GM12891 (cell line): Measurements from ENCODE around the gene PROKR1.

Experiments
- DNase-seq: peaks from one replicate; pipeline ENCODE4 v3.0.0; 2011; ENCODE audit warnings: low spot score; ENCODE audit not compliant: insufficient read length
- FAIRE-seq: peaks from 2 replicates; lab custom pipeline; 2011; peaks lifted over from hg19 to GRCh38; lab: Jason Lieb, UNC
- PAX5 ChIP-seq: IDR thresholded peaks from 2 replicates; pipeline ENCODE4 v1.6.1; 2011; ENCODE audit warnings: low read length, moderate library complexity, mild to moderate bottlenecking; ENCODE audit not compliant: insufficient read depth, severe bottlenecking
- POLR2A ChIP-seq: IDR thresholded peaks from 2 replicates; pipeline ENCODE4 v1.6.1; 2011; ENCODE audit warnings: low read depth, low read length, control low read depth
- POLR2AphosphoS5 ChIP-seq: IDR thresholded peaks from 2 replicates; pipeline ENCODE4 v1.6.1; 2011; ENCODE audit warnings: low read depth, low read length, control low read depth
- POU2F2 ChIP-seq: IDR thresholded peaks from 2 replicates; pipeline ENCODE4 v1.6.1; 2011; ENCODE audit warnings: low read depth, mild to moderate bottlenecking, control low read depth, low read length, moderate library complexity
- SPI1 ChIP-seq: IDR thresholded peaks from 2 replicates; pipeline ENCODE4 v1.6.1; 2011; ENCODE audit warnings: low read depth, low read length, control low read depth
- TAF1 ChIP-seq: IDR thresholded peaks from 2 replicates; pipeline ENCODE4 v1.6.1; 2011; ENCODE audit warnings: low read depth, low read length, control low read depth

Gene PROKR1

DNA sequence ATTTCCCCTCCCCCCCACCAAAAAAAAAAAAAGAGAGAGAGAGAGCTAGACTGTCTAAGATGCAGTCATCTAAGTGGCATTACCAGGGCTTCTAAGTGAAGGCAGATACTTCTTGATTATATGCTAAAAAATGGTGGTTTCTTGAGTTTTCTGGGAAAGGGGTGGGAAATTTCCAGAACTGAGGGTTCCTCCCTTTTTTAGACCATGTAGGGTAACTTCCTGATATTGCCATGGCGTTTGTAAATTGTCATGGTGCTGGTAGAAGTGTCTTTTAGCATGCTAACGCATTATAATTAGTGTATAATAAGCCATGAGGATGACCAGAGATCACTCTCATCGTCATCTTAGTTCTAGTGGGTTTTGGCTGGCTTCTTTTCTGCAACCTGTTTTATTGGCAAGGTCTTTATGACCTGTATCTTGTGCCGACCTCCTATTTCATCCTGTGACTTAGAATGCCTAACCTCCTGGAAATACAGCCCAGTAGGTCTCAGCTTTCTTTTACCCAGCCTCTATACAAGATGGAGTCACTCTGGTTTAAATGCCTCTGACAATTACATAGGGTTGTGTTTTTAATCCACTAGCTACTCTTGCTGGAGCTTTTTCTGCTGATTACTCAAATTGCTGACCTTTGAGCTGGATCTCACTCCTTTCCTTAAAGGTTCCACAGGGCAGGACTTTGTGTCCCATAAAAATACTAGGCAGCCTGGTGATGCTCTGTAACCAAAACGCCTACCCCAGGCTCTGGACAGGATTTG, 30.4 kb upstream of the PROKR1 start:
- TF ChIP-seq PAX5: no peak
- TF ChIP-seq POLR2AphosphoS5: no peak
- TF ChIP-seq POU2F2: no peak
- TF ChIP-seq TAF1: no peak
- FAIRE-seq (no peak), DNase-seq (no peak)

DNA sequence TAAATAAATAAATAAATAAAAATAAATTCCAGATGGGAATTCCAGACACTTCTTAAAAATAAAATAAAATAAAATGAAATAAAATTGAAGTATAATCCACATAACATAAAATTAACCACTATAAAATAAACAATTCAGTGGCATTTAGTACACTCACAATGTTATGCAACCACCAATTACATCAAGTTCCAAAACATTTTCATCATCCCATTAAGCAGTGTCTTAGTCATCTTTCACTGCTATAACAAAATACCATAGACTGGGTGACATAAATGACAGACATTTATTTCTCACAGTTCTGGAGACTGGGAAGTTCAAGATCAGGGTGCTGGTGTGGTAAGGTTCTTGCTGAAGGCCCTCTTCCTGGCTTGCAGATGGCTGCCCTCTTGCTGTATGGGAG, 22.6 kb upstream of the PROKR1 start:
- FAIRE-seq (no peak), DNase-seq (no peak)
- TF ChIP-seq SPI1 (no peak), POU2F2 (no peak), POLR2A (no peak), PAX5 (no peak), TAF1 (no peak), POLR2AphosphoS5 (no peak)

DNA sequence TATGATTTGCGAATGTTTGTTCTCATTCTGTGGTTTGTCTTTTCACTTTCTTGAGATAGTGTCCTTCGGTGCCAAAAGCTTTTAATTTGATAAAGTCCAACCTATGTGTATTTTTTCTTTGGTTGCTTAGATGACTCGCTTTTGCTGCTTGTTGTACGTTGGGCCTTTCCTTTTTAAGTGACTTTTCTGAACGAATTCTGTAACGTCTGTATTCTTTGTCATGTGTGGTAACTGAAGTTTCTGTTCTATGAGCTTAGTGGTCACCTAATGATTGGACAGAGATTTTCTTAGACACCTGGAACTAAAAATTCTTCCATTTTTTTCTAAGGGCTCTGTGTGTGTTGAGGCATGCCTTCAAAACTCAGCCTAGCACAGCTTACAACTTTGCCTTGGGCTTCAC, 19.6 kb upstream of the PROKR1 start:
- TF ChIP-seq POLR2AphosphoS5 (no peak), POU2F2 (no peak), TAF1 (no peak), PAX5 (no peak), POLR2A (no peak), SPI1 (no peak)
- DNase-seq (no peak), FAIRE-seq (no peak)

DNA sequence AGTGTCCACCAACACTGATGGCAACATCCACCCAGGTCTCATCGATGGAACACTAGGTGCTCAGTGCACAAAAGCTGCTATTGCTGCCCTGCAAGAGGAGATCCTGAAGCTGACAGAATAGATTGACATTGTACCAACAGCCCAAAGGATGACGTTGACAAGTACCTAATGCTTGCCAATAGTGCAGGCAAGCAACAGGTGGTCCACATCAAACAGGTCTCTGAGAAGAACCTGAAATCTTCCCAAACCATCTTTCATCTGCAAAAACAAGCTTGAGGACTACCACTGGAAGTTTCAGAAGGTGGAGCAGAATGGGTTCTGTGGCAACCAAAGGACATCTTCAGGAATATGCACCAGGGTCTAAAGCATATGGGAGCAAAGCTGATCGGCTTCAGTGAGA, 15.8 kb upstream of the PROKR1 start:
- FAIRE-seq: no peak

DNA sequence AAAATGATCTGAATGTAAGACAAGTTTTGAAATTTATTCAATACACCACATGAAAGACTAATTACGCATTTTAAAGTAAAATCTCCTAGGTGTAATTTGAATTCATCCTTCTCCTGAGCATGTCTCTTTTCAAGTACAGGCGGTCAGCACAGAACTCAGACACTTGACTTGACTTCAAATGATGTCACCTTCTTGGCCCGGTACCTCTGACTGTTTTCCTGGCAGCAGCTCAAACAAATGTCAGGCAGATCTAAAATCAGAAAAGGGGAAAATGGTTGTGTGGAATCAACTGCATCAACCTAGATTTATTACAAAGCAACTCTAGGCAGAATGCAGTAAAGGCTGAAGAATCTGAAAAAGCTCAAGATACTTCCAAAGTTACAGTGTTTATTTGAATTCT, 11.4 kb upstream of the PROKR1 start:
- no peak for TF ChIP-seq TAF1
- no peak for TF ChIP-seq POLR2A
- TF ChIP-seq SPI1: no peak
- TF ChIP-seq PAX5: no peak
- no peak for TF ChIP-seq POLR2AphosphoS5
- TF ChIP-seq POU2F2: no peak
- DNase-seq (no peak), FAIRE-seq (no peak)

More for the DNA sequence above, 15.8 kb upstream of the PROKR1 start:
- no peak for DNase-seq
- no peak for TF ChIP-seq TAF1
- TF ChIP-seq SPI1: no peak
- no peak for TF ChIP-seq POLR2A
- TF ChIP-seq POLR2AphosphoS5: no peak
- no peak for TF ChIP-seq POU2F2
- no peak for TF ChIP-seq PAX5

DNA sequence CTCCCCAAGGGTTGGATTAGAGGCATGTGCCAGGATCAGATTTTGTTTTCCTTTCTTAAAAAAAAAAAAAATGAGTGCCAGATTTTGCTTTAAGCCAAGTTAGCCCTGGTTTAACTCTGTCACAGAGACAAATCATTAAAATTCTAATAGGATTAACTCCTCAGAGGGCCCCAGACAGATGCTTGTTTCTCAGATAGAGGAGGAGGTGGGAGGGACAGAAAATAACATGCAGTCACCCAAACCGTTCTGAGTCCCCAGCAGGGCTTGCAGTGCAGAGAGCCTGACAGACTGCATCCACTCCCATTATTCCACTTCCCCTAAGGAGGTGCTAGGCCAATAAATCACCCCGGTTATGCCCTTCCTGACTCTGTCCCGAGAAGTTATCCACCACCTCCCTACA, 6.3 kb upstream of the PROKR1 start:
- DNase-seq (no peak), FAIRE-seq (no peak)
- no peak for TF ChIP-seq POLR2A
- no peak for TF ChIP-seq POLR2AphosphoS5
- TF ChIP-seq PAX5: no peak
- no peak for TF ChIP-seq TAF1

DNA sequence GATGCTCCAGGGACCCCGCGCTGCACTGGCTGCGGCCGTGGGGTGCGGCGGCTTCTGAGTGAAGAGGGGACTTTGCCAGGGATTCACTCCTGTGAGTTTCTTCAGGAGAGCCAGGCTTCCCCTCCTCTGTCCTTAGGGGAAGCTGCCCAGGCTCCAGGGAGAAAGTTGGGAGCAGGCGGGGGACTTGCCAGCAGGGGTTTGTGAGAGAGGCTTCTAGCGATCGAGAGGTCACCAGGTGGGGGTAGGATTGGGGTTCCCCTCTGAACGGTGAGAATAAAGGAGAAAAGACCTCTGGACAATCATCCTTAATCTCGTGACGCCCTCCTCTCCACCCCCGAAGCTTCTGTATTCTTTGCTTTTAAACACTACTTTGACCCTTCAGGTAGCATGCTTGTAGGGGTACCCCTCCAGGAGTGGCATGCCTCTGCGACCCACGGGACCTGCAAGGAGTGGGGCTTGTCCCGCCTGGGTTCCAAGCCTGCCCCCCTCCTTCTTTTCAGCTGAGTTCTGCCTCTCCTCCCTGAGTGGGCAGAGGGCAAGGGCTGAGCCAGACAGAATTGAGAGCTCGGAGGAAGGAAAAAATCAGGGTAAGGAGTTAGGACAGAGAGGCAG, 601 bp downstream of the PROKR1 start:
- DNase-seq (no peak), FAIRE-seq (no peak)
- TF ChIP-seq SPI1 (no peak), PAX5 (no peak), TAF1 (no peak), POU2F2 (no peak), POLR2AphosphoS5 (no peak), POLR2A (no peak)

DNA sequence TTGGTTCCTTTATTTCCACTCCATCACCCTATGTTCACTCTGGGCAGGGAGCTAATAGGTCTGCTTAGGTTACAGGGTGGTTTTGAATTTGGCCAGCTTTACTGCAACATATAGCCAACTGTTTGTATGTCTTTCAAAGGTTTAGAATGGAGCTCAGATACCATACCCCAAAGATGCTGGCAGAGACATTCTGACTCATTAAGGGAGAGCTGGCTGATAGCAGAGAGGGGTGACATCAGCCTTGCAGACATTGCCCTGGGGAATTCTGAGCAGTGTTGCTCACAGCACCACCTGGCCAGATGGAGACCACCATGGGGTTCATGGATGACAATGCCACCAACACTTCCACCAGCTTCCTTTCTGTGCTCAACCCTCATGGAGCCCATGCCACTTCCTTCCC, 2.1 kb downstream of the PROKR1 start:
- no peak for FAIRE-seq
- TF ChIP-seq TAF1 (no peak), SPI1 (no peak), POU2F2 (no peak), POLR2AphosphoS5 (no peak), PAX5 (no peak), POLR2A (no peak)
- no peak for DNase-seq

DNA sequence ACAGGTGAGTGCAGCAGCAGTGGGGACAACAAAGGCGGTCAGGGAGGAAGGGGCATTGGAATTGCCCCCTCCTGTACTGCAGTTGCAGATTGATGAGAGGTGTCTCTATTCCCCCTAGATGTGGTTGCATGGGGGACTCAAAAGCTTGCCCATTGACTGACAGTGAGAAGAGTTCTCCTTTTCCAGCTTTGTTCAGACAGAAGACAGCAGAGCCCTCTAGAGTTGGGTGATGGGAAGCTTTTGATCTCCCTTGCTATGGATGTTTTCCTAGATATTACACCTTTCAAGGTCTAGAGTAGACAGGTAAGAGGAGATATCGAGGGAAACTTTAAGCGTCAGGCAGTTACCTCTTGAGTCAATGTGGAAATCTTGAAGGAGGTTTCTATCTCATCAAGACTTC, 2.9 kb downstream of the PROKR1 start:
- FAIRE-seq (no peak), DNase-seq (no peak)
- no peak for TF ChIP-seq TAF1
- TF ChIP-seq SPI1: no peak
- TF ChIP-seq POLR2A: no peak
- no peak for TF ChIP-seq PAX5
- TF ChIP-seq POU2F2: no peak
- TF ChIP-seq POLR2AphosphoS5: no peak

DNA sequence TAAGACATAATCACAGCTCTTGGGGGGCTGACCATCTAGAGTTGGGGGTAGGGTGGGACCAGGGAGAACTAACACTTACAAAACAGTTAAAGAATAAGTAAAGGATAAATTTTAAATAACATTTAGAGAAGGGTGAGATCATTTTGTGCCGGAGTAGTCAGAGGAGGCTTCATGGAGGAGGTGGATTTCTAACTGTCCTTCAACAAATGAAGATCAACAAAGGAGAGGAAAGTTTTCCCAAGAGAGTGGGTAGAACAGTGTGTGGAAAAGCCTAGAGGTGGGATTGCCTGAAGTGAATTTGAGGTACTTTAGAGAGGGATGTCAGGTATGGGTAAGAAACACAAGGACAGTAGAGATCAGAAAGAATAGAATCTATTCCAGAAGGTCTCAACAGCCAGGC, 7.3 kb downstream of the PROKR1 start:
- no peak for TF ChIP-seq POU2F2
- TF ChIP-seq TAF1: no peak
- no peak for TF ChIP-seq SPI1
- TF ChIP-seq PAX5: no peak
- no peak for TF ChIP-seq POLR2AphosphoS5
- TF ChIP-seq POLR2A: no peak
- FAIRE-seq: no peak
- no peak for DNase-seq
